ENCODE data around the gene ORM1. TPM values are rescaled to one million over a fixed set of nuclear protein-coding genes. Genes with fewer than 3 reads are reported as not detected.

The ORM1 gene
- total RNA-seq, 1 experiment from 2014 or later, result not detected

- Histone ChIP-seq H3K27ac (no peak overlapping the region), H3K27me3 (ENCODE audit: insufficient read depth, low read depth) (no peaks in the 10 kb centered on the region), H2AFZ (no peak overlapping the region), H3K4me3 (no peak overlapping the region), H3K79me2 (ENCODE audit: low read depth) (no peaks in the 10 kb centered on the region), H3K36me3 (ENCODE audit: low read depth) (no peaks in the 10 kb centered on the region), H3K4me2 (no peak overlapping the region), H3K4me1 (replicated peaks; ENCODE audit: insufficient read depth) (no peaks in the 10 kb centered on the region), H3K9me3 (ENCODE audit: insufficient read depth, low read depth) (no peaks in the 10 kb centered on the region), H3F3A (ENCODE audit: insufficient read depth, low read depth) (no peaks in the 10 kb centered on the region), H3K9me2 (ENCODE audit: insufficient read depth) (no peaks in the 10 kb centered on the region), H4K20me1 (ENCODE audit: insufficient read depth) (no peaks in the 10 kb centered on the region)
- POLR2A ChIA-PET (ENCODE audit: unreplicated experiment), result no interaction called here
- intact Hi-C loops (cut with micrococcal nuclease; ENCODE audit: unreplicated experiment), result loop anchor here (10.0 kb wide), 1 partner anchor 144 kb away; no protein-coding TSS in a partner anchor
- no peak for DNase-seq
- CTCF ChIA-PET, result interaction anchor here (0.6 kb wide), 1 partner anchor 607 kb away, joined by 3 read pairs; no protein-coding TSS in a partner anchor
- BruUV-seq (replicated peaks), result no TSS peak
- TF ChIP-seq CTCF (conservative IDR thresholded peaks at IDR 0.05) (no peak), EZH2 (IDR thresholded peaks at IDR 0.05; ENCODE audit: low read depth) (no peak)
Observed at GRCh38 chr9:114341152-114341830, 18.4 kb downstream of the ORM1 start.

- no peaks in the 10 kb centered on the region for H3K36me3 ChIP-seq (ENCODE audit: low read depth)
- H3K9me2 ChIP-seq (ENCODE audit: insufficient read depth), result no peaks in the 10 kb centered on the region
- H3K79me2 ChIP-seq (ENCODE audit: low read depth), result no peaks in the 10 kb centered on the region
- BruUV-seq (replicated peaks), result no TSS peak
- DNase-seq, result no peak
- TF ChIP-seq CTCF (conservative IDR thresholded peaks at IDR 0.05) (no peak), EZH2 (IDR thresholded peaks at IDR 0.05; ENCODE audit: low read depth) (no peak)
- no peak overlapping the region for H3K4me2 ChIP-seq
- intact Hi-C loops (cut with micrococcal nuclease; ENCODE audit: unreplicated experiment), result loop anchor here (10.0 kb wide), 1 partner anchor 143 kb away; no protein-coding TSS in a partner anchor
- no peak overlapping the region for H3K4me3 ChIP-seq
- H4K20me1 ChIP-seq (ENCODE audit: insufficient read depth), result no peaks in the 10 kb centered on the region
- H3K27ac ChIP-seq, result no peak overlapping the region
- H3K27me3 ChIP-seq (ENCODE audit: insufficient read depth, low read depth), result no peaks in the 10 kb centered on the region
- no peaks in the 10 kb centered on the region for H3F3A ChIP-seq (ENCODE audit: insufficient read depth, low read depth)
- H3K4me1 ChIP-seq (replicated peaks; ENCODE audit: insufficient read depth), result no peaks in the 10 kb centered on the region
- no peak overlapping the region for H2AFZ ChIP-seq
- ChIA-PET POLR2A (ENCODE audit: unreplicated experiment) (no interaction called here), CTCF (no interaction called here)
- H3K9me3 ChIP-seq (ENCODE audit: insufficient read depth, low read depth), result no peaks in the 10 kb centered on the region
Observed at GRCh38 chr9:114341991-114342390, 19.1 kb downstream of the ORM1 start.

GRCh38 chr9:114342755-114343440 lies 20.0 kb downstream of the ORM1 start:
- ChIA-PET POLR2A (ENCODE audit: unreplicated experiment) (no interaction called here), CTCF (no interaction called here)
- no peak overlapping the region for H3K4me3 ChIP-seq
- no peaks in the 10 kb centered on the region for H3K9me3 ChIP-seq (ENCODE audit: insufficient read depth, low read depth)
- no peaks in the 10 kb centered on the region for H4K20me1 ChIP-seq (ENCODE audit: insufficient read depth)
- TF ChIP-seq EZH2 (IDR thresholded peaks at IDR 0.05; ENCODE audit: low read depth) (no peak), CTCF (conservative IDR thresholded peaks at IDR 0.05) (no peak)
- H3K27me3 ChIP-seq (ENCODE audit: insufficient read depth, low read depth), result no peaks in the 10 kb centered on the region
- no peak overlapping the region for H3K4me2 ChIP-seq
- no peaks in the 10 kb centered on the region for H3K79me2 ChIP-seq (ENCODE audit: low read depth)
- no peak overlapping the region for H2AFZ ChIP-seq
- H3F3A ChIP-seq (ENCODE audit: insufficient read depth, low read depth), result no peaks in the 10 kb centered on the region
- no peak overlapping the region for H3K27ac ChIP-seq
- H3K4me1 ChIP-seq (replicated peaks; ENCODE audit: insufficient read depth), result no peaks in the 10 kb centered on the region
- no TSS peak for BruUV-seq (replicated peaks)
- no peaks in the 10 kb centered on the region for H3K9me2 ChIP-seq (ENCODE audit: insufficient read depth)
- intact Hi-C loops (cut with micrococcal nuclease; ENCODE audit: unreplicated experiment), result loop anchor here (10.0 kb wide), 1 partner anchor 142 kb away; no protein-coding TSS in a partner anchor
- DNase-seq, result no peak
- no peaks in the 10 kb centered on the region for H3K36me3 ChIP-seq (ENCODE audit: low read depth)

Data from PC-9 (cell line).